ENCODE measurements around the gene TLR3.

DNA sequence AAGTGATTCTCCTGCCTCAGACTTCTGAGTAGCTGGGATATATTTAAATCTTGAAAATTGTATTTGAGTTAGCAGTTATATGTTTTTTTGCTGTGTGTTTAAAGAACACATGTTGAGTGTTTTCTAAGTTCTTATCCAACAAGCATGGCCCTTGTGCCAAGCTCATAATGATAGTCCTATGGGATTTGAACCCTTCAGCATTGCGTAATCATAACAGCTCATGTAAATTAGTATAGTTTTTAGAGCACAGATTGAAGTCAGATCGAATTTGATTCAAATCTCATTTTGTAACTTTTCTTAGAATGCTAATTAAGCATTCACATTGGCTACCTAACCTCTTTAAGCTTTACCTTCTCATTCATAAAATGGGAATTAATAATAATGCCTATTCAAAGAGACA, 47.7 kb downstream of the TLR3 start:
- TF ChIP-seq, protein P1, sequence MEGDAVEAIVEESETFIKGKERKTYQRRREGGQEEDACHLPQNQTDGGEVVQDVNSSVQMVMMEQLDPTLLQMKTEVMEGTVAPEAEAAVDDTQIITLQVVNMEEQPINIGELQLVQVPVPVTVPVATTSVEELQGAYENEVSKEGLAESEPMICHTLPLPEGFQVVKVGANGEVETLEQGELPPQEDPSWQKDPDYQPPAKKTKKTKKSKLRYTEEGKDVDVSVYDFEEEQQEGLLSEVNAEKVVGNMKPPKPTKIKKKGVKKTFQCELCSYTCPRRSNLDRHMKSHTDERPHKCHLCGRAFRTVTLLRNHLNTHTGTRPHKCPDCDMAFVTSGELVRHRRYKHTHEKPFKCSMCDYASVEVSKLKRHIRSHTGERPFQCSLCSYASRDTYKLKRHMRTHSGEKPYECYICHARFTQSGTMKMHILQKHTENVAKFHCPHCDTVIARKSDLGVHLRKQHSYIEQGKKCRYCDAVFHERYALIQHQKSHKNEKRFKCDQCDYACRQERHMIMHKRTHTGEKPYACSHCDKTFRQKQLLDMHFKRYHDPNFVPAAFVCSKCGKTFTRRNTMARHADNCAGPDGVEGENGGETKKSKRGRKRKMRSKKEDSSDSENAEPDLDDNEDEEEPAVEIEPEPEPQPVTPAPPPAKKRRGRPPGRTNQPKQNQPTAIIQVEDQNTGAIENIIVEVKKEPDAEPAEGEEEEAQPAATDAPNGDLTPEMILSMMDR (IDR thresholded peaks at IDR 0.05; ENCODE audit: low read length): no peak
- TF ChIP-seq EZH2phosphoT487 (IDR thresholded peaks at IDR 0.05; ENCODE audit: low read length) (no peak), EZH2 (optimal IDR thresholded peaks at IDR 0.05; ENCODE audit: low read depth, low read length) (no peak)
